ENCODE data around the gene PPP1R13B.

PPP1R13B gene

DNA sequence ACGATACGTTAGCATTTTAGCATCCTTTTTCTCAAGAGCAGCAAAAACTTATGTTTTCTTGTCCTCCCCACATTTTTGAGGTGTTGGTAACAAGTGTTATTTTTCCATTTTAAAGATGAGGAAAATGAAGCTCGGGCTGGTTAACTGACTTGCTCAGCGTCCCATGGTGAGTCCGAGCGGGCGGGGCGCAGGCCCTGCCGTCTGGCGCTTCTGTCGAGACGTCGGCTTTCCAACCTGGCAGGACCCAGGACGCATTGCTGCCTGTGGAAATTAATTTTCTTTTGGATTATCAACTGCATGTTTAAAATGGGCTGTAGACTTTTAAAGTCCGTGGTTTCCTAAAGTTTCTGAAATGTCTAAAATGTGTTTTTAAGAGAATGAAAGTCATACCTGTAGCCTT lies 162.5 kb downstream of the PPP1R13B start:
- H3K4me3 ChIP-seq (ENCODE audit: low read length), result no peak overlapping the region
- TF ChIP-seq, protein P1, sequence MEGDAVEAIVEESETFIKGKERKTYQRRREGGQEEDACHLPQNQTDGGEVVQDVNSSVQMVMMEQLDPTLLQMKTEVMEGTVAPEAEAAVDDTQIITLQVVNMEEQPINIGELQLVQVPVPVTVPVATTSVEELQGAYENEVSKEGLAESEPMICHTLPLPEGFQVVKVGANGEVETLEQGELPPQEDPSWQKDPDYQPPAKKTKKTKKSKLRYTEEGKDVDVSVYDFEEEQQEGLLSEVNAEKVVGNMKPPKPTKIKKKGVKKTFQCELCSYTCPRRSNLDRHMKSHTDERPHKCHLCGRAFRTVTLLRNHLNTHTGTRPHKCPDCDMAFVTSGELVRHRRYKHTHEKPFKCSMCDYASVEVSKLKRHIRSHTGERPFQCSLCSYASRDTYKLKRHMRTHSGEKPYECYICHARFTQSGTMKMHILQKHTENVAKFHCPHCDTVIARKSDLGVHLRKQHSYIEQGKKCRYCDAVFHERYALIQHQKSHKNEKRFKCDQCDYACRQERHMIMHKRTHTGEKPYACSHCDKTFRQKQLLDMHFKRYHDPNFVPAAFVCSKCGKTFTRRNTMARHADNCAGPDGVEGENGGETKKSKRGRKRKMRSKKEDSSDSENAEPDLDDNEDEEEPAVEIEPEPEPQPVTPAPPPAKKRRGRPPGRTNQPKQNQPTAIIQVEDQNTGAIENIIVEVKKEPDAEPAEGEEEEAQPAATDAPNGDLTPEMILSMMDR (conservative IDR thresholded peaks at IDR 0.05; ENCODE audit: low read length), result no peak
- DNase-seq (ENCODE audit: low read depth), result no peak

GRCh38 chr14:103684471-103684870 lies 162.9 kb downstream of the PPP1R13B start:
- TF ChIP-seq, protein P1 (conservative IDR thresholded peaks at IDR 0.05; ENCODE audit: low read length), result no peak
- no peak overlapping the region for H3K4me3 ChIP-seq (ENCODE audit: low read length)
- DNase-seq (ENCODE audit: low read depth), result no peak

Measured in AG10803 (cell line).